GM10266 (cell line): ENCODE measurements around the gene SHISA5.
A peak's percentile ranks its signal among the peaks of the same experiment; 100 is the strongest.

ENCODE experiments used
- DNase-seq: peaks from one replicate; pipeline ENCODE4 v3.0.0; 2012; ENCODE audit errors: extremely low spot score
- TF ChIP-seq, protein P1 (sequence below): IDR thresholded peaks from 2 replicates; pipeline ENCODE4 v1.5.1; 2012; ENCODE audit warnings: mild to moderate bottlenecking, low read depth; ENCODE audit not compliant: control insufficient read depth, insufficient read depth; ENCODE audit errors: missing control alignments

Gene SHISA5

GRCh38 chr3:48423241-48423882 lies 80.6 kb downstream of the SHISA5 start:
- TF ChIP-seq, protein P1, sequence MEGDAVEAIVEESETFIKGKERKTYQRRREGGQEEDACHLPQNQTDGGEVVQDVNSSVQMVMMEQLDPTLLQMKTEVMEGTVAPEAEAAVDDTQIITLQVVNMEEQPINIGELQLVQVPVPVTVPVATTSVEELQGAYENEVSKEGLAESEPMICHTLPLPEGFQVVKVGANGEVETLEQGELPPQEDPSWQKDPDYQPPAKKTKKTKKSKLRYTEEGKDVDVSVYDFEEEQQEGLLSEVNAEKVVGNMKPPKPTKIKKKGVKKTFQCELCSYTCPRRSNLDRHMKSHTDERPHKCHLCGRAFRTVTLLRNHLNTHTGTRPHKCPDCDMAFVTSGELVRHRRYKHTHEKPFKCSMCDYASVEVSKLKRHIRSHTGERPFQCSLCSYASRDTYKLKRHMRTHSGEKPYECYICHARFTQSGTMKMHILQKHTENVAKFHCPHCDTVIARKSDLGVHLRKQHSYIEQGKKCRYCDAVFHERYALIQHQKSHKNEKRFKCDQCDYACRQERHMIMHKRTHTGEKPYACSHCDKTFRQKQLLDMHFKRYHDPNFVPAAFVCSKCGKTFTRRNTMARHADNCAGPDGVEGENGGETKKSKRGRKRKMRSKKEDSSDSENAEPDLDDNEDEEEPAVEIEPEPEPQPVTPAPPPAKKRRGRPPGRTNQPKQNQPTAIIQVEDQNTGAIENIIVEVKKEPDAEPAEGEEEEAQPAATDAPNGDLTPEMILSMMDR, result no peak
- DNase-seq, result no peak

GRCh38 chr3:48422681-48423080 lies 81.3 kb downstream of the SHISA5 start:
- no peak for DNase-seq
- TF ChIP-seq, protein P1, result no peak

- no peak for DNase-seq
- TF ChIP-seq, protein P1, result peak; percentile 23
Observed at GRCh38 chr3:48422272-48422671, 81.7 kb downstream of the SHISA5 start.

GRCh38 chr3:48420561-48420960 lies 83.4 kb downstream of the SHISA5 start:
- TF ChIP-seq, protein P1, result no peak
- no peak for DNase-seq

- no peak for DNase-seq
- TF ChIP-seq, protein P1, result no peak
Observed at GRCh38 chr3:48419597-48419996, 84.4 kb downstream of the SHISA5 start.

DNA sequence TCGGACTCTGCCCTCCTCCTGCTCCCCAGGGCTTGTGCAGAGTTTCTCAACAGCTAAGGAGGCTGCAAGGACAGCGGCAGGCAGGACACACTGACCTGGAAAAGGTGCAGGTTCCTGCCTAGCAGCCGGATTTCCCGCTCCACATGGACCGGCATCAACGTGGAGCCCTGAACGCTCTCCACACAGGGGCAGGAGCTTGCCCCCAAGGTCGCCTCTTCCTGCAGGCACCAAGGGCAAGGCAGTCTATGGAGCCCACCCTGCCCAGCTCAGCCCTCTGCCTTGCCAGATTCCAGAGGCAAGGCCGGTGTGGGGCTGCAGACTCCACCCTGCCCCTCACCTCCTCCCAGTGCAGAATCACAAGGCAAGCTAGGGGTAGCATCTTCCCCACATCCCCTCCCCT lies 84.8 kb downstream of the SHISA5 start:
- no peak for DNase-seq
- TF ChIP-seq, protein P1, result no peak

DNA sequence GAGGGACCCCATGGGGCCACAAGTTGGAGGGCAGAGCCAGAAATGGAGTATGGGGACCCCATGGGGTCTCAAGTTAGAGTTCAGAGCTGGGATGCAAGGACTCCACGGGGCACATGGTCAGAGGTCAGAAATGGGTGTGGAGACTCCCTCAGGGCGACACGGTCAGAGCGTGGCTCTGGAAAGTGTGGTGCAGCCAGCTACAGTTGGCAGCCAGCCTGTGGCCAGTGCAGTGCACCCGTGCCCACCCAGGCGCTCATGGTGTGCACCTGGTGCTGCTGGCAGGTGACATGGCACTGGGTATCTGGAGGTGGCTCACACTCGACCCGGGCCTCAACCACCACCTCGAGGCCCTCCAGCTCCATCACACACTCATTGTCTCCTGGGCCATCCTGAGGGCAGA lies 85.3 kb downstream of the SHISA5 start:
- TF ChIP-seq, protein P1, result no peak
- no peak for DNase-seq
